ENCODE results near the gene MED15.
"Not testable (repeated sequence)": the region's sequence is repeated elsewhere in the genome, so short reads cannot be mapped to it uniquely, and the experiment has no call there.

MED15 gene

DNA sequence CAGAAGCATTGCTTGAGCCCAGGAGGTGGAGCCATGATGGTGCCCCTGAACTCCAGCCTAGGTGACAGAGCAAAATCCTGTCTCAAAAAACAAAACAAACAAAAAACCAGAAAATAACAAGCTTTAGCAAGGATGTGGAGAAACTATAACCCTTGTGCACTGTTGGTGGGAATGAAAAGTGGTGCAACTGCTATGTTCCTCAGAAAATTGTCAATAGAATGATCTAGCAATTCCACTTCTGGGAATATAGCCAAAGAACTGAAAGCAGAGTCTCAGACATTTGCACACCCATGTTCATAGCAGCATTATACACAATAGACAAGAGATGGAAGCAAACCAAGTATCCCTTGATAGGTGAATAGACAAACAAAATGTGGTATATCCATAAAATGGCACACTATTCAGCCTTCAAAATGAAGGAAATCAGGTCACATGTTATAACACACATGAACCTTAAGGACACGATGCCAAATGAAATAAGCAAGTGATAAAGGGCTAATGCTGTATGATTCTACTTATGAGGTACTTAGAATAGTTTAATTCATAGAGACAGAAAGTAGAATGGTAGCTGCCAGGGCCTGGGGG lies 27.7 kb upstream of the MED15 start:
- no peaks in the 10 kb centered on the region for H4K20me1 ChIP-seq (ENCODE audit: insufficient read depth, low read length, poor library complexity, severe bottlenecking)
- H2AFZ ChIP-seq (ENCODE audit: low read length) = no peak overlapping the region
- H3K4me1 ChIP-seq (ENCODE audit: insufficient read depth, low read length, poor library complexity, severe bottlenecking) = no peaks in the 10 kb centered on the region
- no peak overlapping the region for H3K4me2 ChIP-seq (ENCODE audit: low read depth, low read length, poor library complexity, severe bottlenecking)
- H3K9me3 ChIP-seq (ENCODE audit: insufficient read depth, low read depth, low read length) = no peaks in the 10 kb centered on the region
- H3K27me3 ChIP-seq (ENCODE audit: insufficient read depth, low read length, poor library complexity, severe bottlenecking) = no peaks in the 10 kb centered on the region
- H3K79me2 ChIP-seq (ENCODE audit: insufficient read depth, low read length) = no peaks in the 10 kb centered on the region
- H3K36me3 ChIP-seq (ENCODE audit: insufficient read depth, low read length) = no peaks in the 10 kb centered on the region
- H3F3A ChIP-seq (ENCODE audit: low read depth) = no peaks in the 10 kb centered on the region
- TF ChIP-seq, protein P1, sequence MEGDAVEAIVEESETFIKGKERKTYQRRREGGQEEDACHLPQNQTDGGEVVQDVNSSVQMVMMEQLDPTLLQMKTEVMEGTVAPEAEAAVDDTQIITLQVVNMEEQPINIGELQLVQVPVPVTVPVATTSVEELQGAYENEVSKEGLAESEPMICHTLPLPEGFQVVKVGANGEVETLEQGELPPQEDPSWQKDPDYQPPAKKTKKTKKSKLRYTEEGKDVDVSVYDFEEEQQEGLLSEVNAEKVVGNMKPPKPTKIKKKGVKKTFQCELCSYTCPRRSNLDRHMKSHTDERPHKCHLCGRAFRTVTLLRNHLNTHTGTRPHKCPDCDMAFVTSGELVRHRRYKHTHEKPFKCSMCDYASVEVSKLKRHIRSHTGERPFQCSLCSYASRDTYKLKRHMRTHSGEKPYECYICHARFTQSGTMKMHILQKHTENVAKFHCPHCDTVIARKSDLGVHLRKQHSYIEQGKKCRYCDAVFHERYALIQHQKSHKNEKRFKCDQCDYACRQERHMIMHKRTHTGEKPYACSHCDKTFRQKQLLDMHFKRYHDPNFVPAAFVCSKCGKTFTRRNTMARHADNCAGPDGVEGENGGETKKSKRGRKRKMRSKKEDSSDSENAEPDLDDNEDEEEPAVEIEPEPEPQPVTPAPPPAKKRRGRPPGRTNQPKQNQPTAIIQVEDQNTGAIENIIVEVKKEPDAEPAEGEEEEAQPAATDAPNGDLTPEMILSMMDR (conservative IDR thresholded peaks at IDR 0.05; ENCODE audit: low read length) = no peak
- TF ChIP-seq EZH2phosphoT487 (IDR thresholded peaks at IDR 0.05; ENCODE audit: borderline replicate concordance) = no peak
- H3K9me2 ChIP-seq (replicated peaks; ENCODE audit: low read depth, low read length) = no peaks in the 10 kb centered on the region
- H3K4me3 ChIP-seq (ENCODE audit: low read length, poor library complexity, severe bottlenecking) = no peak overlapping the region
- no peak overlapping the region for H3K9ac ChIP-seq (ENCODE audit: low read depth, low read length, poor library complexity, severe bottlenecking)

DNA sequence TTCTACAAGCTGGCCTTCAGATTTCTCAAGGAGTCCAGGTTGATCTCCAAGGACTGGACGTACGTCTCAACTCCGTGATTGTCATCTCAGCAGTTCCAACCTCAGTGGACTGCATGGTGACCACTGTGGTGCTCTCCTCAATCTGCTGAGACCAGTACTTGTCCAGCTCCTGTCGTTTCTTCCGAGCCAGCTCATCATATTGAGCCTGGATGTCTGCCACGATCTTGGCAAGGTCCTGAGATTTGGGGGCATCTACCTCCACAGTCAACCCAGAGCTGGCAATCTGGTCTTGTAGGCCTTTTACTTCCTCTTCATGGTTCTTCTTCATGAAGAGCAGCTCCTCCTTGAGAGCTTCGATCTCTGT lies 24.3 kb upstream of the MED15 start:
- not testable (repeated sequence) for H3K4me2 ChIP-seq (ENCODE audit: low read depth, low read length, poor library complexity, severe bottlenecking); H3K36me3 ChIP-seq (ENCODE audit: insufficient read depth, low read length); H2AFZ ChIP-seq (ENCODE audit: low read length); H3K9me3 ChIP-seq (ENCODE audit: insufficient read depth, low read depth, low read length); H3F3A ChIP-seq (ENCODE audit: low read depth); H3K4me3 ChIP-seq (ENCODE audit: low read length, poor library complexity, severe bottlenecking); H3K4me1 ChIP-seq (ENCODE audit: insufficient read depth, low read length, poor library complexity, severe bottlenecking); H3K9ac ChIP-seq (ENCODE audit: low read depth, low read length, poor library complexity, severe bottlenecking); H3K27me3 ChIP-seq (ENCODE audit: insufficient read depth, low read length, poor library complexity, severe bottlenecking); H4K20me1 ChIP-seq (ENCODE audit: insufficient read depth, low read length, poor library complexity, severe bottlenecking); H3K9me2 ChIP-seq (replicated peaks; ENCODE audit: low read depth, low read length); H3K79me2 ChIP-seq (ENCODE audit: insufficient read depth, low read length)

DNA sequence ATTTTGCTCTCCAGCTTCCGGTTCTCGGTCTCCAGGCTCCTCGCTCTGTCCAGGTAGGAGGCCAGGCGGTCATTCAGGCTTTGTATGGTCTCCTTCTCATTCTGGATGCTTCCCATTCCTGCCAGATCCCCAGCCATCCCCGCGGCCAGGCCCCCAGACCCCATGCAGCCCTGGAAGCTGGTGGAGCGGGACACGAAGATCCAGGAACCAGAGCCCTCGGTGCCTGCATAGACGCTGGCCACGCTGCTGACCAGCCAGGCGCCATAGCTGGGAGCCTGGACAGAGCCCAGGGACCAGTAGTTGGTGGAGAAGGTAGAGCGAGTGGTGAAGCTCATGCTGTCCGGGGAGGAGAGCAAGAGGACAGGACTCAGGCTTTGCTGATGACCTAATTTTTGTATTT lies 23.6 kb upstream of the MED15 start:
- Histone ChIP-seq H3K27me3 (ENCODE audit: insufficient read depth, low read length, poor library complexity, severe bottlenecking) (no peaks in the 10 kb centered on the region), H3K9ac (ENCODE audit: low read depth, low read length, poor library complexity, severe bottlenecking) (no peak overlapping the region), H2AFZ (ENCODE audit: low read length) (no peak overlapping the region), H3K36me3 (ENCODE audit: insufficient read depth, low read length) (no peaks in the 10 kb centered on the region), H3F3A (ENCODE audit: low read depth) (no peaks in the 10 kb centered on the region), H3K79me2 (ENCODE audit: insufficient read depth, low read length) (no peaks in the 10 kb centered on the region), H3K9me3 (ENCODE audit: insufficient read depth, low read depth, low read length) (no peaks in the 10 kb centered on the region), H3K4me1 (ENCODE audit: insufficient read depth, low read length, poor library complexity, severe bottlenecking) (no peaks in the 10 kb centered on the region), H3K4me3 (ENCODE audit: low read length, poor library complexity, severe bottlenecking) (no peak overlapping the region), H3K9me2 (replicated peaks; ENCODE audit: low read depth, low read length) (no peaks in the 10 kb centered on the region), H3K4me2 (ENCODE audit: low read depth, low read length, poor library complexity, severe bottlenecking) (no peak overlapping the region), H4K20me1 (ENCODE audit: insufficient read depth, low read length, poor library complexity, severe bottlenecking) (no peaks in the 10 kb centered on the region)
- TF ChIP-seq EZH2phosphoT487 (IDR thresholded peaks at IDR 0.05; ENCODE audit: borderline replicate concordance) = no peak

DNA sequence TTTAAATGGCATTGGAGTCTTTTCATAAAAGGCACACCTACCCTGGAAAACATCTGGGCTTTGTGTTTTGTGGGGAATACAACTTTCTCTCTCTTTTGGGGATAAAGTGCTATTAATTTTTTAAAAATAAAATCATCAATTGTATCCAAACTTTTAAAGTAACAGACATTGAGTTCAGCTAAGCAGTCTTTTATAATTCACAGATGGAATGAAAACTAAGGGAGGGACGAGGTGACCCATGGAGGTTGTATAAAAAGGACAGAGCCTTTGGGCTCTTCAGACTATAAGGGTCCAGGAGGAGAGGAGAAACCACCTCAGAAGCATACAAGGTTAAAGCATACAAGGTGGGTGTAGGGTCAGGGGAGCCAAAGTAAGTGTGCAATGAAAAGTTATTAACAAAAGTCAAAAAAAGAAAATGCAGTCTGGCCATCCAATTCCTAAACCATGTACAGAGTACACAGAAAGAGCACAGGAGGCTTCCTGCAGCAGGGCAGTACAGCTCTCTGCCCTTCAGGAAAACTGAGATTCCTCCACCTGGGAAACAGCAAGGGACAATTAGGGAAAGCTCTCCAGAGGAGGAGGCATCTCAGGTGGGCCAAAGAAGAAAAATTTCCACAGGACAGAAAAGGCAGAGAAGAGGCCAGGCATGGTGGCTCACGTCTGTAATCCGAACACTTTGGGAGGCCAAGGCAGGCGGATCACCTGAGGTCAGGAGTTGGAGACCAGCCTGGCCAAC lies 22.3 kb upstream of the MED15 start:
- Histone ChIP-seq H3K9ac (ENCODE audit: low read depth, low read length, poor library complexity, severe bottlenecking) (no peak overlapping the region), H4K20me1 (ENCODE audit: insufficient read depth, low read length, poor library complexity, severe bottlenecking) (no peaks in the 10 kb centered on the region), H3K9me2 (replicated peaks; ENCODE audit: low read depth, low read length) (no peaks in the 10 kb centered on the region), H3K4me2 (ENCODE audit: low read depth, low read length, poor library complexity, severe bottlenecking) (no peak overlapping the region), H3K27me3 (ENCODE audit: insufficient read depth, low read length, poor library complexity, severe bottlenecking) (no peaks in the 10 kb centered on the region), H2AFZ (ENCODE audit: low read length) (no peak overlapping the region), H3K79me2 (ENCODE audit: insufficient read depth, low read length) (peaks cover 12% of the 10 kb centered on the region; the same call in 1 of the 2 replicates), H3K4me3 (ENCODE audit: low read length, poor library complexity, severe bottlenecking) (no peak overlapping the region), H3K9me3 (ENCODE audit: insufficient read depth, low read depth, low read length) (no peaks in the 10 kb centered on the region), H3K4me1 (ENCODE audit: insufficient read depth, low read length, poor library complexity, severe bottlenecking) (no peaks in the 10 kb centered on the region), H3K36me3 (ENCODE audit: insufficient read depth, low read length) (no peaks in the 10 kb centered on the region), H3F3A (ENCODE audit: low read depth) (no peaks in the 10 kb centered on the region)
- TF ChIP-seq EZH2phosphoT487 (IDR thresholded peaks at IDR 0.05; ENCODE audit: borderline replicate concordance) = no peak
- TF ChIP-seq, protein P1 (conservative IDR thresholded peaks at IDR 0.05; ENCODE audit: low read length) = no peak
